Measurements from ENCODE around the gene RELT.
A peak's percentile ranks its signal among the peaks of the same experiment; 100 is the strongest.

RELT gene

GRCh38 chr11:73375830-73376159 lies 404 bp upstream of the RELT start:
- no peak for DNase-seq (ENCODE audit: low read depth in 1 of 2, low spot score in 1 of 2)

GRCh38 chr11:73376803-73377629 lies 817 bp downstream of the RELT start:
- peak; percentile 14 to 23 for DNase-seq (ENCODE audit: low read depth in 1 of 2, low spot score in 1 of 2)

DNA sequence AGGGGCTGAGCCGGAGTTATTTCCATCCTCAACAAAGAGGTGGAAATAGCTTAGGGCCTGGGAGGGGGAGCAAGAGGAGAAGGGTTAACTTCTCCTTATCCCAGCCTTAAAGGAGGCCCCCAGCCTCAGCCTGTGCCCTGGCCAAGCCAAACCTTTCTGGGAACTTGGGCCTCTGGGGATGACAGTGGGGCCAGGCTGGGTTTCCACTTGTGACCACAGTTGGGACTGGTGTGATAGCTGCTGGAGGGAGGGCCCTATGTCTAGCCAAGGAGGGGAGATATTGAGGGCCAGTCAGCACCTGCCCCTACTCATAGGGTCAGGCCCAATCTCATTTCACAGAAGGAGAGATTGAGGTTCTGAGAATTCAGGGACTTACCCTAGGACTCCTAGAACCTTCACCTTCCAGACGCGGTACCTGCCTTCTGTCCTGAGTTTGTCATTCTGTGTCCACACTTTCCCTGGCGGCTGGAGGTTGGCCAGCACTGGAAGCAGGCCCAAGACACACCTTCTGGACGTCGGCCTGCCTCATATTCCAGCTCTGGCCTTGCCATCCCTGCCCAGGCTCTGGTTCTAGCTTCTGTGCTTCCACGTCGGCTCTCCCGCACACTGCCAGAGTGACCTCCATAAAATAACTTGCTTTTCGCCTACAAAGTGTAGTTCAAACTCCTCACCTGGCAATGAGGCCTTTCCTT lies 3.1 kb downstream of the RELT start:
- no peak for DNase-seq (ENCODE audit: low read depth in 1 of 2, low spot score in 1 of 2)

- no peak for DNase-seq (ENCODE audit: low read depth in 1 of 2, low spot score in 1 of 2)
These were observed 4.1 kb downstream of the RELT start for GRCh38 chr11:73380331-73380730.

- DNase-seq (ENCODE audit: low read depth in 1 of 2, low spot score in 1 of 2) = no peak
These were observed 4.8 kb downstream of the RELT start for GRCh38 chr11:73380897-73381410.

GRCh38 chr11:73381589-73381988 lies 5.4 kb downstream of the RELT start:
- no peak for DNase-seq (ENCODE audit: low read depth in 1 of 2, low spot score in 1 of 2)

DNA sequence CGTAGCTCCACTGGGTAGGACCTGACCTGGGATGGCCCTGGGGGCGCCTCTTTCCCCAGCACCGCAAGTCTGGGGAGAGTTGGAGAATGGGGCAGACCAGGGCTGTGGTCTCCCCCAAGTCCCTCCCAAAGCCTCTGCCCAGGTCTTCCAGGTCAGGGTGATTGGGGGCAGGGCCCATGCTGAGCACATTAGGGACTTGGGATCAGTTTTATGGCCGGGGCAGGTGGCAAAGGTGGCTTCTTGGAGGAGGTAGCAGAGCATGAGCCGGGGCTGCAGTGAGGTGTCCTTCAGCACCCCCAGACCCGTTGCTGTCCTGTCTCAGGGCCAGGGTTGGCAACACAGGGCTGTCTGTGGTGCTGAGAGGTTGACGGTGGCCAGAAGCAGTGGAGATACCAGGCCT lies 6.0 kb downstream of the RELT start:
- DNase-seq (ENCODE audit: low read depth in 1 of 2, low spot score in 1 of 2) = no peak

DNA sequence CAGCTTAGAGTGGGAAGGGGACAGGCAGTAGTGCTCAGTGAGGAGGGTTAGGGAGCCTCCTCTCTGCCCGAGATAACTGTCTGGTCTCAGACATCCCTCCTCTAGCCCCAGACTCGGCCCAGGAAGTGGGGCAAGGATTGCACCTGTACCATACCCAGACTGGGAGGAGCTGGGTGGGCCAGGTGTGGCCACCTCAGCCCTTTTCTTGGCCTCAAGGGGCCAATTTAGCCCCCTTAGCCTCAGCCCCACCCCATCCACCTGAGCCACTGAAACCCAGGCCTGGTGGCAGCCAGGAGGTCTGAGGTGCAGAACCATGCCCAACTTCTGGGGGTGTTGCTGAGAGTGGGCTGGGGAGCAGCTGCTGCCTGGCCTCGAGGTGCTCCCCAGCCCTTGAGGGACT lies 6.5 kb downstream of the RELT start:
- no peak for DNase-seq (ENCODE audit: low read depth in 1 of 2, low spot score in 1 of 2)

GRCh38 chr11:73383249-73384124 lies 7.3 kb downstream of the RELT start:
- DNase-seq (ENCODE audit: low read depth in 1 of 2, low spot score in 1 of 2) = no peak

- DNase-seq (ENCODE audit: low read depth in 1 of 2, low spot score in 1 of 2) = no peak
These were observed 7.9 kb downstream of the RELT start for GRCh38 chr11:73384125-73384441.

DNA sequence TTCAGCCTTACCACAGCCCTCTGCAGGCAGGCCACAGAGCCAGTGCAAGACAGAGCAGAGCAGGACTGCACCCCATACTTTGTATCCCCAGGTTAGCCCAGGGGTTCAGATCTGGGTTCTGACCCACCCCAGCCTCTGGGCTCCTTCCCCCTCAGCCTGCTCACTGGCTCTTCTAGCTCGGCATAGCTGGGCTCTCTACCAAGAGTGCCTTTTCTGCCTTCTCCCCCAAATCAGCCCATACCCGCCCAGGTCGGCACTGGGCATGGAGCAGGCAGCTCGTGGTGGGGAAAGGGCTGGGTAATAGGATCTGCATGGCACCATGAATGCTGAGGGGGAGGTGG lies 8.3 kb downstream of the RELT start:
- DNase-seq (ENCODE audit: low read depth in 1 of 2, low spot score in 1 of 2) = no peak

DNA sequence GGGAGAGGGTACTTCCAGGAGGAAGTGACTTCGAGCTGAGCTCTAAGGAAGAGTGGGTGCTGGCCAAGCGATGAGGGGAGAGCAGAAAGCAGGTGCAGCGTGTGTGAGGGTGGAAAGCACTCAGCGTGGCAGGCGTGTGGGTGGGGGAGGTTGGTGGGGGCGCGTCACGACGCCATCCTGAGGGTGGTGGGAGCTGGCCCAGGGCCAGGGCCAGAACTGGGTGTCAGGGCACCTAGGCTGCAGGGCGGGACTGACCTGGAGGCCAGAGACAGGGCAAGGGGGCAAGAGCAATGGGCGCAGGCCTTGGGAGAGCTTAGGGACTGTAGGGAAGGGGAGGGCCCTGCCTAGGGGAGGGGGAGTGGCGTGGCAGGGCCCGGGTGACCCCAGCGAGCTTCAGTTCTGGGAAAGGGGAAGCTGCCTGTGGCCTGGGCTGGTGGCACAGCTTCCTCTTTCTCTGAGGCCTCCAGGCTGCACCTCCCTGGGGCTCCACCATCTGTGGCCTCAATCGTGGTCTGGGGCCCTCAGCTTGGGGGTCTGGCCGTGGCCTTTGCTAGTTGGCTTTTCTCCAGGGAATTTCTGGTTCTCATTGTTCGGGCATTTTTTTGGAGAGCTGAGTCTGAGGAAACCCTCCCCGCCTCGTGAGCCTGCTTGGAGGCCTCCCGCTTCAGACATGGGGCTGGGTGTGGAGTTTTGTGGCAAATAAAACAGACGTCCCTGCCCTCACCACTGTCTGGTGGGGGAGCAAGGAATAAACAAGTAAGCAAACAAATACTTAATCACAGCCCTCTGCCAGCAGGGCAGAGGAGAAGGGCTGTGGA lies 8.9 kb downstream of the RELT start:
- DNase-seq (ENCODE audit: low read depth in 1 of 2, low spot score in 1 of 2) = no peak

DNA sequence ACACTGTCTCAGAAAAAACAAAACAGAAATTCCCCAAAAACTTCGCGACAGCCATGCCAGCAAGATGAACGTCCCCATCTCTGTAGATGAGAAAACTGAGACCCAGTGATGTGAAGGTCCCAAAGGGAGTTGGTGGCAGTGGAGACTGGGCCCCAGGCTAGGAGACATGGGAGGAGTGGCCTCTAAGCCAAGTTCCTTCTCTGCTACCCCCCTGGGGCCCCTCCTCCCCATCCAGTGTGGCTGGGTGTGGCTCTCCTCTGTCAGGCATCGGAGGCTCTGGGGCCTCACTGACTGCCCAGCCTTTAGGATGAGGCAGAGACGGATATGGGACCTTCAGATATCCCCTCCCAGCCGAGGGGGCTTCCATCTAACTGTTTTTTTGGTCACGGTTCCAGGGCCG lies 9.8 kb downstream of the RELT start:
- no peak for DNase-seq (ENCODE audit: low read depth in 1 of 2, low spot score in 1 of 2)

DNA sequence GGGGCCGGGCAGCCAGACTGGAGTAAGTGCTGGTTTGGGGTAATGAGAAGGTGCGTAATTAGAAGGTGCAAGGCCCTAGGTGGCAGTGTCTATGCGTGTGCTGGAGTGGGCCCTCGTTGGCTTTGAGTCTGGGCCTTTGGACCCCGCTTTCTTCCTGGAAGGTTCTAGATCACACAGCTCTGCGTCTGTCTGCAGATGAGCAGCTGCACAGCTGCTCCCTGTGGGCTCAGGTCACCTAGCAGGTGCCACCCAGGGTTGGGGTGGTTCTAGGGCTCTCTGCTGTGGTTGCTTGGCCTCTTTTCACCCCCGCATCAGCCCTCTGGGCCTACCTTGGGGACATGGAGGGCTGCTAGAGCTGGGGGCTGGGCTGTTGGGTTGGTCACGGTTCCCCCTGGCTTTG lies 10.3 kb downstream of the RELT start:
- DNase-seq (ENCODE audit: low read depth in 1 of 2, low spot score in 1 of 2) = no peak

GRCh38 chr11:73387594-73388264 lies 11.5 kb downstream of the RELT start:
- DNase-seq (ENCODE audit: low read depth in 1 of 2, low spot score in 1 of 2) = no peak

GRCh38 chr11:73388265-73389133 lies 12.3 kb downstream of the RELT start:
- DNase-seq (ENCODE audit: low read depth in 1 of 2, low spot score in 1 of 2) = no peak

DNA sequence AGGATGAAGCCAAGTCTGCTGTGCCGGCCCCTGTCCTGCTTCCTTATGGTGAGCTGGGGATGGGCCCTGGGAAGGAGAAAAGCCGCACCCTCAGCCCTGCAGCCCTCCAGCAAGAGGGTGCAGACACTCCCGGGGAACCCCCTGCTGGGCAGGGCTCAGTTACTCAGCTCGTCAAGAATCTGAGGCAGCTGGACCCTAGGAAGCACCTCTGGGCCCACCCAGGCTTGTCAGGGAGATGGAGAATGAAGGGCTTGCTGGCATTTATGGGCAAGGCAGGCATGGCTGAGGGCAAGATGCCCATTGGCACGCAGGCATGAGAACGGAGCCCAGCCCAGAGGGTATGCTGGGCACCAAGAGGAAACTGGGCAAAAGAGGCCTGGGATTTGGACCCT lies 12.9 kb downstream of the RELT start:
- no peak for DNase-seq (ENCODE audit: low read depth in 1 of 2, low spot score in 1 of 2)

- no peak for DNase-seq (ENCODE audit: low read depth in 1 of 2, low spot score in 1 of 2)
These were observed 13.7 kb downstream of the RELT start for GRCh38 chr11:73389916-73390315.

All from activated T-helper 1 cell treated with anti-CD3 and anti-CD28 coated beads, Interleukin-2, amount 50 U/mL, for 16 hours (primary cell).